Measurements from ENCODE around the gene SIGLEC15.
A peak's percentile ranks its signal among the peaks of the same experiment; 100 is the strongest.

- no peak for TF ChIP-seq FOS (IDR thresholded peaks at IDR 0.05; ENCODE audit: borderline replicate concordance, extremely low read depth, insufficient read length)
- TF ChIP-seq EZH2 (IDR thresholded peaks at IDR 0.05; ENCODE audit: borderline replicate concordance, control insufficient read depth, low read depth, low read length) = no peak
- TF ChIP-seq GABPA (IDR thresholded peaks at IDR 0.05; ENCODE audit: low read depth) = no peak
- TF ChIP-seq POLR2A (IDR thresholded peaks at IDR 0.05; ENCODE audit: low read depth, low read length) = no peak
- TF ChIP-seq DPF2 (IDR thresholded peaks at IDR 0.05) = peak; percentile 76; the same call in 1 of the 2 replicates
- no peak for TF ChIP-seq HDAC2 (IDR thresholded peaks at IDR 0.05)
- no peak for TF ChIP-seq SMC3 (IDR thresholded peaks at IDR 0.05; ENCODE audit: borderline replicate concordance, low read length)
- no peak for TF ChIP-seq CREB1 (IDR thresholded peaks at IDR 0.05; ENCODE audit: low read depth)
- TF ChIP-seq, protein P1, sequence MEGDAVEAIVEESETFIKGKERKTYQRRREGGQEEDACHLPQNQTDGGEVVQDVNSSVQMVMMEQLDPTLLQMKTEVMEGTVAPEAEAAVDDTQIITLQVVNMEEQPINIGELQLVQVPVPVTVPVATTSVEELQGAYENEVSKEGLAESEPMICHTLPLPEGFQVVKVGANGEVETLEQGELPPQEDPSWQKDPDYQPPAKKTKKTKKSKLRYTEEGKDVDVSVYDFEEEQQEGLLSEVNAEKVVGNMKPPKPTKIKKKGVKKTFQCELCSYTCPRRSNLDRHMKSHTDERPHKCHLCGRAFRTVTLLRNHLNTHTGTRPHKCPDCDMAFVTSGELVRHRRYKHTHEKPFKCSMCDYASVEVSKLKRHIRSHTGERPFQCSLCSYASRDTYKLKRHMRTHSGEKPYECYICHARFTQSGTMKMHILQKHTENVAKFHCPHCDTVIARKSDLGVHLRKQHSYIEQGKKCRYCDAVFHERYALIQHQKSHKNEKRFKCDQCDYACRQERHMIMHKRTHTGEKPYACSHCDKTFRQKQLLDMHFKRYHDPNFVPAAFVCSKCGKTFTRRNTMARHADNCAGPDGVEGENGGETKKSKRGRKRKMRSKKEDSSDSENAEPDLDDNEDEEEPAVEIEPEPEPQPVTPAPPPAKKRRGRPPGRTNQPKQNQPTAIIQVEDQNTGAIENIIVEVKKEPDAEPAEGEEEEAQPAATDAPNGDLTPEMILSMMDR (IDR thresholded peaks at IDR 0.05 in 2 of 3, conservative IDR thresholded peaks at IDR 0.05 in 1 of 3; ENCODE audit: control insufficient read depth in 2 of 3, extremely low read depth in 1 of 3, insufficient read depth in 1 of 3, low read depth in 3 of 3, low read length in 3 of 3) = no peak
Observed at GRCh38 chr18:45874491-45875184, 49.2 kb downstream of the SIGLEC15 start.

All from GM12878 (cell line).